Panc1 (cell line): Measurements from ENCODE around the gene CAMK4.

Source experiments
- CTCF ChIP-seq: fragments of 450-650 bp; IDR thresholded peaks from 2 replicates; pipeline ENCODE4 v1.5.1; 2017; ENCODE audit warnings: mild to moderate bottlenecking
- POLR2AphosphoS5 ChIP-seq: IDR thresholded peaks from 2 replicates; pipeline ENCODE4 v1.6.1; 2012; ENCODE audit warnings: mild to moderate bottlenecking, low read depth, low read length, moderate library complexity
- REST ChIP-seq, 2 experiments: IDR thresholded peaks; 2 replicates each; pipeline ENCODE4 v1.6.1; 2011 to 2012; ENCODE audit warnings: low read depth in 2 of 2, control low read depth in 1 of 2, low read length in 1 of 2, mild to moderate bottlenecking in 1 of 2, moderate library complexity in 1 of 2; ENCODE audit not compliant: insufficient read depth in 1 of 2
- SIN3A ChIP-seq: IDR thresholded peaks from 2 replicates; pipeline ENCODE4 v1.6.1; 2012; ENCODE audit warnings: low read depth, mild to moderate bottlenecking, low read length, moderate library complexity, borderline replicate concordance; ENCODE audit not compliant: insufficient read depth

- TF ChIP-seq CTCF (no peak), REST (IDR thresholded peaks at IDR 0.05; ENCODE audit: insufficient read depth in 1 of 2, low read depth in 2 of 2, low read length in 1 of 2) (no peak), POLR2AphosphoS5 (no peak), SIN3A (no peak)
Measured at GRCh38 chr5:111254613-111255012, 30.4 kb downstream of the CAMK4 start.
